22Rv1 (cell line): ENCODE data around the gene CHDH.

Experiments used
- ZFX ChIP-seq: fragments of 450-650 bp; IDR thresholded peaks from 2 replicates; pipeline ENCODE4 v1.6.1; 2017; ENCODE audit warnings: antibody characterized with exemption, borderline replicate concordance
- TF ChIP-seq, protein P1 (sequence below): fragments of 450-650 bp; IDR thresholded peaks from 2 replicates; pipeline ENCODE4 v1.5.1; 2017; ENCODE audit warnings: mild to moderate bottlenecking

- TF ChIP-seq, protein P1, sequence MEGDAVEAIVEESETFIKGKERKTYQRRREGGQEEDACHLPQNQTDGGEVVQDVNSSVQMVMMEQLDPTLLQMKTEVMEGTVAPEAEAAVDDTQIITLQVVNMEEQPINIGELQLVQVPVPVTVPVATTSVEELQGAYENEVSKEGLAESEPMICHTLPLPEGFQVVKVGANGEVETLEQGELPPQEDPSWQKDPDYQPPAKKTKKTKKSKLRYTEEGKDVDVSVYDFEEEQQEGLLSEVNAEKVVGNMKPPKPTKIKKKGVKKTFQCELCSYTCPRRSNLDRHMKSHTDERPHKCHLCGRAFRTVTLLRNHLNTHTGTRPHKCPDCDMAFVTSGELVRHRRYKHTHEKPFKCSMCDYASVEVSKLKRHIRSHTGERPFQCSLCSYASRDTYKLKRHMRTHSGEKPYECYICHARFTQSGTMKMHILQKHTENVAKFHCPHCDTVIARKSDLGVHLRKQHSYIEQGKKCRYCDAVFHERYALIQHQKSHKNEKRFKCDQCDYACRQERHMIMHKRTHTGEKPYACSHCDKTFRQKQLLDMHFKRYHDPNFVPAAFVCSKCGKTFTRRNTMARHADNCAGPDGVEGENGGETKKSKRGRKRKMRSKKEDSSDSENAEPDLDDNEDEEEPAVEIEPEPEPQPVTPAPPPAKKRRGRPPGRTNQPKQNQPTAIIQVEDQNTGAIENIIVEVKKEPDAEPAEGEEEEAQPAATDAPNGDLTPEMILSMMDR = peak; percentile 49
- no peak for TF ChIP-seq ZFX
Measured at GRCh38 chr3:53841296-53841695, 4.9 kb downstream of the CHDH start.
